Activated naive CD4-positive, alpha-beta T cell treated with anti-CD3 and anti-CD28 coated beads, Interleukin-2, amount 10 ng/mL, durations not matched to agents 7 days and 5 days (primary cell): ENCODE results near the gene HDDC2.
A peak's percentile ranks its signal among the peaks of the same experiment; 100 is the strongest.

ENCODE experiments used
- CTCF ChIA-PET: fragments of 350-600 bp; sonication (Branson Sonifier 250); formaldehyde crosslinking; loops from one replicate; lab custom pipeline; 2021; ENCODE audit warnings: antibody characterized with exemption; lab: Charles Lee
- DNase-seq: peaks from one replicate; pipeline ENCODE4 v3.0.0-alpha.2; 2020
- H3K27ac Mint-ChIP-seq: one replicate; pipeline ENCODE4 v1.8.0; 2021; ENCODE audit warnings: mild to moderate bottlenecking, moderate library complexity, mixed read lengths
- H3K27me3 Mint-ChIP-seq: one replicate; pipeline ENCODE4 v1.8.0; 2021; ENCODE audit warnings: mild to moderate bottlenecking, mixed read lengths
- H3K36me3 Mint-ChIP-seq: one replicate; pipeline ENCODE4 v1.8.0; 2021; ENCODE audit warnings: mixed read lengths
- H3K4me1 Mint-ChIP-seq: one replicate; pipeline ENCODE4 v1.8.0; 2021; ENCODE audit warnings: mixed read lengths
- H3K4me3 Mint-ChIP-seq: one replicate; pipeline ENCODE4 v1.8.0; 2021; ENCODE audit warnings: mild to moderate bottlenecking, moderate library complexity, mixed read lengths
- H3K9me3 Mint-ChIP-seq: one replicate; pipeline ENCODE4 v1.8.0; 2021; ENCODE audit warnings: mixed read lengths

HDDC2 gene

GRCh38 chr6:125301435-125302391 lies at the start of gene HDDC2:
TSS of gene HDDC2 (minus strand) at chr6:125301967. CDS start at chr6:125301932, 35 bp downstream.
- peak; percentile 63 for DNase-seq
- no peaks in the 10 kb centered on the region for H3K9me3 Mint-ChIP-seq
- H3K36me3 Mint-ChIP-seq: peaks cover 33% of the 10 kb centered on the region
- H3K4me1 Mint-ChIP-seq: peaks cover 51% of the 10 kb centered on the region
- CTCF ChIA-PET: interaction anchor here (0.5 to 1.3 kb wide), 2 partner anchors 12 to 452 kb away, joined by 3 to 4 read pairs; no protein-coding TSS in a partner anchor
- peak within 1 kb of the TSS; percentile 82 for H3K4me3 Mint-ChIP-seq
- peaks cover under 1% of the 10 kb centered on the region for H3K27me3 Mint-ChIP-seq
- peak within 1 kb of the TSS; percentile 88 for H3K27ac Mint-ChIP-seq

- no peaks in the 10 kb centered on the region for H3K4me1 Mint-ChIP-seq
- H3K9me3 Mint-ChIP-seq: no peaks in the 10 kb centered on the region
- CTCF ChIA-PET: interaction anchor here (1.0 kb wide), 1 partner anchor 25 kb away, joined by 4 read pairs; no protein-coding TSS in a partner anchor
- H3K4me3 Mint-ChIP-seq: no peak overlapping the region
- no peak overlapping the region for H3K27ac Mint-ChIP-seq
- H3K27me3 Mint-ChIP-seq: peaks cover 5% of the 10 kb centered on the region
- no peaks in the 10 kb centered on the region for H3K36me3 Mint-ChIP-seq
- DNase-seq: no peak
Measured at GRCh38 chr6:125346926-125347563, 45.3 kb upstream of the HDDC2 start.

- DNase-seq: no peak
- CTCF ChIA-PET: interaction anchor here (1.0 kb wide), 1 partner anchor 26 kb away, joined by 4 read pairs; no protein-coding TSS in a partner anchor
- Mint-ChIP-seq H3K4me3 (no peak overlapping the region), H3K27me3 (peaks cover 5% of the 10 kb centered on the region), H3K4me1 (no peaks in the 10 kb centered on the region), H3K9me3 (no peaks in the 10 kb centered on the region), H3K27ac (no peak overlapping the region), H3K36me3 (no peaks in the 10 kb centered on the region)
Measured at GRCh38 chr6:125346201-125346925, 44.6 kb upstream of the HDDC2 start.

GRCh38 chr6:125341460-125341859 lies 39.7 kb upstream of the HDDC2 start:
- H3K9me3 Mint-ChIP-seq: no peaks in the 10 kb centered on the region
- DNase-seq: no peak
- H3K36me3 Mint-ChIP-seq: no peaks in the 10 kb centered on the region
- H3K27ac Mint-ChIP-seq: no peak overlapping the region
- no peak overlapping the region for H3K4me3 Mint-ChIP-seq
- no peaks in the 10 kb centered on the region for H3K4me1 Mint-ChIP-seq
- no peaks in the 10 kb centered on the region for H3K27me3 Mint-ChIP-seq
- CTCF ChIA-PET: no interaction called here

- Mint-ChIP-seq H3K4me3 (no peak overlapping the region), H3K4me1 (no peaks in the 10 kb centered on the region), H3K9me3 (no peaks in the 10 kb centered on the region), H3K27ac (no peak overlapping the region), H3K36me3 (no peaks in the 10 kb centered on the region), H3K27me3 (no peaks in the 10 kb centered on the region)
- CTCF ChIA-PET: no interaction called here
- no peak for DNase-seq
Measured at GRCh38 chr6:125340991-125341390, 39.2 kb upstream of the HDDC2 start.

- H3K9me3 Mint-ChIP-seq: no peaks in the 10 kb centered on the region
- H3K27ac Mint-ChIP-seq: no peak overlapping the region
- no peaks in the 10 kb centered on the region for H3K36me3 Mint-ChIP-seq
- peaks cover 5% of the 10 kb centered on the region for H3K27me3 Mint-ChIP-seq
- CTCF ChIA-PET: no interaction called here
- H3K4me1 Mint-ChIP-seq: no peaks in the 10 kb centered on the region
- no peak for DNase-seq
- no peak overlapping the region for H3K4me3 Mint-ChIP-seq
Measured at GRCh38 chr6:125340175-125340835, 38.5 kb upstream of the HDDC2 start.

GRCh38 chr6:125339653-125340052 lies 37.9 kb upstream of the HDDC2 start:
- CTCF ChIA-PET: no interaction called here
- no peak for DNase-seq
- Mint-ChIP-seq H3K4me3 (no peak overlapping the region), H3K9me3 (no peaks in the 10 kb centered on the region), H3K36me3 (no peaks in the 10 kb centered on the region), H3K27ac (no peak overlapping the region), H3K27me3 (peaks cover 5% of the 10 kb centered on the region), H3K4me1 (no peaks in the 10 kb centered on the region)

GRCh38 chr6:125338381-125338780 lies 36.6 kb upstream of the HDDC2 start:
- Mint-ChIP-seq H3K36me3 (no peaks in the 10 kb centered on the region), H3K27ac (no peak overlapping the region), H3K9me3 (no peaks in the 10 kb centered on the region), H3K4me3 (no peak overlapping the region), H3K27me3 (peaks cover 5% of the 10 kb centered on the region), H3K4me1 (no peaks in the 10 kb centered on the region)
- CTCF ChIA-PET: no interaction called here
- no peak for DNase-seq

GRCh38 chr6:125337706-125338105 lies 35.9 kb upstream of the HDDC2 start:
- CTCF ChIA-PET: no interaction called here
- no peak for DNase-seq
- Mint-ChIP-seq H3K27ac (no peak overlapping the region), H3K36me3 (no peaks in the 10 kb centered on the region), H3K27me3 (peaks cover 5% of the 10 kb centered on the region), H3K4me3 (no peak overlapping the region), H3K9me3 (no peaks in the 10 kb centered on the region), H3K4me1 (no peaks in the 10 kb centered on the region)

GRCh38 chr6:125332664-125333063 lies 30.9 kb upstream of the HDDC2 start:
- Mint-ChIP-seq H3K27me3 (peaks cover 17% of the 10 kb centered on the region), H3K36me3 (no peaks in the 10 kb centered on the region), H3K9me3 (no peaks in the 10 kb centered on the region), H3K27ac (no peak overlapping the region), H3K4me1 (no peaks in the 10 kb centered on the region), H3K4me3 (no peak overlapping the region)
- CTCF ChIA-PET: no interaction called here
- no peak for DNase-seq

GRCh38 chr6:125325586-125325985 lies 23.8 kb upstream of the HDDC2 start:
- H3K4me1 Mint-ChIP-seq: no peaks in the 10 kb centered on the region
- no peak overlapping the region for H3K4me3 Mint-ChIP-seq
- no peaks in the 10 kb centered on the region for H3K9me3 Mint-ChIP-seq
- H3K27ac Mint-ChIP-seq: no peak overlapping the region
- CTCF ChIA-PET: no interaction called here
- H3K36me3 Mint-ChIP-seq: no peaks in the 10 kb centered on the region
- no peak for DNase-seq
- H3K27me3 Mint-ChIP-seq: peaks cover 22% of the 10 kb centered on the region

GRCh38 chr6:125323376-125323775 lies 21.6 kb upstream of the HDDC2 start:
- Mint-ChIP-seq H3K9me3 (no peaks in the 10 kb centered on the region), H3K27me3 (peaks cover 10% of the 10 kb centered on the region), H3K27ac (no peak overlapping the region), H3K36me3 (no peaks in the 10 kb centered on the region), H3K4me1 (no peaks in the 10 kb centered on the region), H3K4me3 (no peak overlapping the region)
- no peak for DNase-seq
- CTCF ChIA-PET: interaction anchor here (1.6 kb wide), 1 partner anchor 11 kb away, joined by 7 read pairs; no protein-coding TSS in a partner anchor

GRCh38 chr6:125316621-125317020 lies 14.9 kb upstream of the HDDC2 start:
- no peaks in the 10 kb centered on the region for H3K9me3 Mint-ChIP-seq
- no peak overlapping the region for H3K4me3 Mint-ChIP-seq
- H3K36me3 Mint-ChIP-seq: no peaks in the 10 kb centered on the region
- H3K27me3 Mint-ChIP-seq: no peaks in the 10 kb centered on the region
- H3K27ac Mint-ChIP-seq: no peak overlapping the region
- H3K4me1 Mint-ChIP-seq: no peaks in the 10 kb centered on the region
- CTCF ChIA-PET: interaction anchor here (1.4 to 1.5 kb wide), 2 partner anchors 437 to 452 kb away, joined by 6 read pairs; no protein-coding TSS in a partner anchor
- DNase-seq: no peak
